ENCODE data around the gene IL1R2.

The IL1R2 gene

DNA sequence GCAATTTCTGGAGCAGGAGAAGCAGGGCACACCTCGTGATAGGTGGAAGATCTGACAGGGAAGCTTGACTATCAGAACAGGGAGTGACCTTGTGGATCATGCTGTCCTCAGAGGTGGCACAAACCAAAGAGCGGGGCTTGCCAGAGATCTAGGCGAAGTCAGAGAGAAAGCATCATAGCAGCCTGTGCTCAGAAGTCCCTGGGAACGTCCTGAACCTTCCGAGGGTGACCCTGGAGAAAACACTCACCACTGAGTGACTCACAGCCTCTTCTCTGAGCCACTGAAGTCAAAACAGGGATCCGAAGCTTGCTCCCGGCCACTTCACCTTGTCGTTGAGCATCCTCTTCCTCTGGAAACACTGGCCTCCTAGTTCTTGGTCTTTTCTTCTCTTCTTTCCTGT is 56.7 kb downstream of the IL1R2 start:
- TF ChIP-seq, protein P1, sequence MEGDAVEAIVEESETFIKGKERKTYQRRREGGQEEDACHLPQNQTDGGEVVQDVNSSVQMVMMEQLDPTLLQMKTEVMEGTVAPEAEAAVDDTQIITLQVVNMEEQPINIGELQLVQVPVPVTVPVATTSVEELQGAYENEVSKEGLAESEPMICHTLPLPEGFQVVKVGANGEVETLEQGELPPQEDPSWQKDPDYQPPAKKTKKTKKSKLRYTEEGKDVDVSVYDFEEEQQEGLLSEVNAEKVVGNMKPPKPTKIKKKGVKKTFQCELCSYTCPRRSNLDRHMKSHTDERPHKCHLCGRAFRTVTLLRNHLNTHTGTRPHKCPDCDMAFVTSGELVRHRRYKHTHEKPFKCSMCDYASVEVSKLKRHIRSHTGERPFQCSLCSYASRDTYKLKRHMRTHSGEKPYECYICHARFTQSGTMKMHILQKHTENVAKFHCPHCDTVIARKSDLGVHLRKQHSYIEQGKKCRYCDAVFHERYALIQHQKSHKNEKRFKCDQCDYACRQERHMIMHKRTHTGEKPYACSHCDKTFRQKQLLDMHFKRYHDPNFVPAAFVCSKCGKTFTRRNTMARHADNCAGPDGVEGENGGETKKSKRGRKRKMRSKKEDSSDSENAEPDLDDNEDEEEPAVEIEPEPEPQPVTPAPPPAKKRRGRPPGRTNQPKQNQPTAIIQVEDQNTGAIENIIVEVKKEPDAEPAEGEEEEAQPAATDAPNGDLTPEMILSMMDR (IDR thresholded peaks at IDR 0.05): no peak

DNA sequence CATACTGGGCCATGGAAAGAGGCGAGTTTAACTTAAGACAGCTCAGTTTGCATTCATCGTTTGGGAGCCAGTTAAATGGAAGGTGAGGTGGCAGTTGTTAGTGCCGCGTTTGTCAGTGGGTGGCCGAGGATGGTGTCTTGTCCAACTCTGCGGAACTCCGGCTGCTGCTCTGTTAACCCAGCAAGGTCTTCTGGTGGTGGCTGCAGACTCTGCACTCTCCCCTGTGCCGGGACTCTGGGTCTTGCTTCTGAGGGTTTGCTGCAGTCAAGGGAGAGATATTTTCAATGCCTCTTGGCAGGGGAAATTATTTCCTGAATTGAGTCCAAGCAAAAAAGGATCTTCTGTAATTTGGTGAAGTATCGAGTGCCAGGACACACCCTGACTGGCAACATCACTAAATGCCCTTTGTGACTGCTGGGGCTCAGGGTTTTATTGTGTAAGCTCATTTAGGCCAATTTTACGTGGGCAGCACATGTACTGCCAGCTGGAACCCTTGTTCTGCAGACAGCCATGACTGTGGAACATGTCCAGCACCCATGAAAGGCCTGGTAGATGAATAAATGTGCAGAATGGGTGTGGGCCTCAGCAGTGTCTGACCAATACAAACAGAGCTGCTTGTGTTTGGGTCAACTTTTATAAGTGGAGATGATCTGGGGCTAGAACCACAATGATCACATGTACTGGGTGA is 58.1 kb downstream of the IL1R2 start:
- TF ChIP-seq, protein P1 (IDR thresholded peaks at IDR 0.05): no peak

DNA sequence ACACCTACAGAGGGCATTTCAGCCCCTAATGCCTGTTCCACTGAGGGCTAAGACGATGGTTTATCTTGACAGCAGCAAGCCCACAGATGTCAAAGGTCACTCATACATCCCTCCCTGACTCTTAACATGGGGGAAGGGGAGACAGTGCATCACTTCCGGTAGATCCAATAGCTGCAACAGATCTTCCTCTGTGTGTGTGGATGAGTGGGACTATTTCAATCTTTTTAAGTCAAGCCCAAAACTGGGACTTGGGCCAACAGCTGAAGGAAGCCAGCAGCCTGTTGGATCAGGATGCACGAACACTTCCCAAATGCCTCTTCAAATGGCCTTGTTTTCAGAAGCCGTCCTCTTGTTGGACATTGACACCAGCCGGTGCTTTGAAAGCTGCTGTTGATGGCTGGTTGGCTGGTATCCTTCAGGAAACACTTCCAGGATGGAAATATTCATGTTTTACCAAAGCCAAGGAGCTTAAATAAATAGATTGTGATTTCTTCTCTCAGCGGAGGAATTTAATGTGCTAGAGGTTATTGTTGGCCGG is 59.2 kb downstream of the IL1R2 start:
- TF ChIP-seq, protein P1 (IDR thresholded peaks at IDR 0.05): no peak

DNA sequence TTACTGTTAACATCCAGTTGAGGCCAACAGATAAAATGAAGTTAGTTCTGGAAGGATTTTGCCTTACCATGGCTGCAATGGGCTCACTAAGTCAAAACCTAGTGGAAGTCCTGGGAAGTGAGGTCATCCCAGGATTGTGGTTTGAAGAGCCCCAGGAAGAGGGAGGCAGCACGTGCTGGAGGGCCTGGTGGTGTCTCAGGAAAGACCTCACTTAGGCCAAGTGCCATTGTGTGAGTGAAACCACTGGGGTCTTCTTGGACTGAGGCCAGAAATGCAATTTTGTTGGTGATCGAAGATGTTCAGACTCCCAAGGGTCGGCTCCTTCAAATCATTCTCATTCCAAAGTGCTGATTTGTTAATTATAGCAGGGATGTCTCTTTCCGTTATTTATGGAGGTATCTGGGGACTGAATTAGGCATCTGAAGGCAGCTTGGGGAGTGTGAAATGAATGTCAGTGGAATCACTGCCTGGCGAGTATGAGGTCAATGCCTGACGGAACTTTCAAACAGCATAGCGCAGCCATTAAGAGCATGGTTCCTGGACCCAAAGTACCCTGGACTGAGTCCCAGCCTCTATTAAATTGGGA is 60.0 kb downstream of the IL1R2 start:
- TF ChIP-seq, protein P1 (IDR thresholded peaks at IDR 0.05): no peak

DNA sequence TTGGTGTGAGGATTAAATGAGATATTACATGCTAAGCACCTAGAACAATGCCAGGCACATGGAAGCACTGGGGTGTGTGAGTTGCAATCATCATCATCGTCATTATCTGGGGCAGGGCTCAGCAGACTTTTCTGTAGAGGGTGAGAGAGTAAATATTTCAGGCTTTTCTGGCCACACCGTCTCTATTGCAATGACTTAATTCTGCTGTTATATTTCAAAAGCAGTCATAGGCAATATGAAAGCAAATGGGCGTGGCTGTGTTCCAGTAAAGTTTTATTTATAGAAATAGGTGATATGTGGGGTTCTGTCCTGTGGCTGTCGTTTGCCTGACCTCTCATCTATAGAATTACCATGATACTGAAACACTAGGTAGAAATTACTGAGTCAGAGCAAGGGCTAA is 60.6 kb downstream of the IL1R2 start:
- TF ChIP-seq, protein P1 (IDR thresholded peaks at IDR 0.05): no peak

DNA sequence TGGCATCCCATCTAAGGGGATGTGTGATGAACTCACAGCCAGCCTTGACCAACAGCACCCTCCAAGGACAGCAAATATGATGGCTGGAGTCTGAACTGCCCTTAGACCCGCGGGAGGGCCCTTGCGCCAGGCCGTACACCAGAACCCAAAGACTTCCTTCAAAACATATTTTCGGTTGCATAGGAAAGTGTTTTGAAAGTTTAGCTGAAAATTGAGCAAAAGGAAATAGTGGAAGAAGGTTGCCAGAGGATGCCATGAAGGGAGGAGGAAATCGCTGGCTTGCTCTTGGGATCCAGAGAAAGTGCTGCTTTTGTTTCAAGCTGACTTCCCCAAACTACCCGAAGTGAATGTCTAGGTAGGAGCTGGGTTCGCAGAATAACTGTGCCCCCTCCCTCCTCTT is 61.3 kb downstream of the IL1R2 start:
- TF ChIP-seq, protein P1 (IDR thresholded peaks at IDR 0.05): no peak

DNA sequence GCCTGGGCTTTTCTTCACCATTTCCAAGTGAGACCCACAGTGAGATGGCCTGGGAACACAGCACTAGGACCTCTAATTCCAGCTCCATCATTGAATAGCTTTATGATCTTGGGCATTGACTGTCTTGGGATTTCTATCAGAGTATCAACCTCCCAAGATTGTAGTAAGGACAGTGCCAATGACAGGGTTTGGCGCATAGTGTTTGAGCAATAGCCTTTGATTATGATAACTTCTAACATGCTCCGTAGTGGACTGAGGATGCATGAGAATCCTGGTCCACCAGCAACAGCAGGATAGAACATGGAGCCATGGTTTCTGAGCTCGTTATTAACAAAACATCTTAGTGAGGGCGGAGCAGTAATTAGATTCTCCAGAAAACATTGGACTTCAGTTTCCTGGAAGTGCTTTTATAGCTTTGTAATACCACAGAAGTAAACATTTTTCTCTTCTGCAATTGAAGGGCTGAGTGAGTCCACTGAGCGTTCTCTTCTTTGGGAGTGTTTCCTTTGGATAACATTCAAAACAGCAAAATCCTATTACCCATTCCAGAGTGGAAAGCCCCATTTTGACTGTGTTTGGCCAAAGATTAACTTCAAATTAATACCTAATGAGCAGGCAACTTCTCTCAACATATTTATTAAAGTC is 63.7 kb downstream of the IL1R2 start:
- TF ChIP-seq, protein P1 (IDR thresholded peaks at IDR 0.05): no peak
